Measurements from ENCODE around the gene MARS1. TPM values are rescaled to one million over a fixed set of nuclear protein-coding genes. Genes with fewer than 3 reads are reported as not detected.
"Not testable (repeated sequence)": the region's sequence is repeated elsewhere in the genome, so short reads cannot be mapped to it uniquely, and the experiment has no call there.

MARS1 gene
- total RNA-seq (100 to 1,000 TPM; 386 to 398 TPM), polyA plus RNA-seq (89.8 TPM)

DNA sequence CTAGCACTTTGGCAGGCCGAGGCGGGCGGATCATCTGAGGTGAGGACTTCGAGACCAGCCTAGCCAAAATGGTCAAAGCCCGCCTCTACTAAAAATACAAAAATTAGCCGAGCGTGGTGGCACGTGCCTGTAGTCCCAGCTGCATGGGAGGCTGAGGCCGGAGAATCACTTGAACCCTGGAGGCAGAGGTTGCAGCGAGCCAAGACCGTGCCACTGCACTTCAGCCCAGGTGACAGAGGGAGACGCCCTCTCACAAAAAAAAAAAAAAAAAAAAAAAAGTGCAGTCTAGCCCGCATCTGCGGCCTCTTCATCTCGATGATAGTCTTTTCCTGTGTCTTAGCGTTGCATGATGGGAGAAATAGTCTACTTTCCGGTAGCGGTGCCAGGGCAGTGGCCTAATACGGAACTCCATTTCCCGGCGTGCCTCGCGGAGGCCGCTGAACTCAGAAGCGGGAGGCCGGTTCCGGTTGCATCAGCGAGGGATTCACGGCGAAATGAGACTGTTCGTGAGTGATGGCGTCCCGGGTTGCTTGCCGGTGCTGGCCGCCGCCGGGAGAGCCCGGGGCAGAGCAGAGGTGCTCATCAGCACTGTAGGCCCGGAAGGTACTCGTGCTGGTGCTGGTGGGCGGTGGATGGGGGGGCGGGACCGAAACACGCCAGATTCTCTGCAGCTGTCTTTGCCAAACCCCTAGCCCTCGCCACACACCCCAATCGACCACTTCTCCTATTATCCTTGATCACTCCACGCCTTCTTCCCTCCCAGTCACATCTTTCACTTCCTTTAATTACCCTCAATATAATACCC lies at the start of gene MARS1:
TSS of gene MARS1 (plus strand) at position 472 of the 805 bp plus-strand sequence. CDS start at position 495, 23 bp downstream.
- Histone ChIP-seq H3K4me3 (ENCODE audit: low read length) (peak within 1 kb of the TSS; percentile 86), H3K9me3 (ENCODE audit: low read length) (no peaks in the 10 kb centered on the region), H3K27me3 (ENCODE audit: insufficient read depth, low read length, poor library complexity, severe bottlenecking) (no peaks in the 10 kb centered on the region), H3K36me3 (ENCODE audit: insufficient read depth, low read length) (peaks cover 32% of the 10 kb centered on the region), H3K27ac (ENCODE audit: low read depth, low read length) (peak within 1 kb of the TSS; percentile 71), H3K4me1 (ENCODE audit: insufficient read depth, low read length) (peaks cover 19% of the 10 kb centered on the region)
- peak; percentile 85 to 95 (median 92) for DNase-seq
- Mint-ChIP-seq H3K36me3 (peaks cover 2 to 46% (median 13%) of the 10 kb centered on the region in 3 donors), H3K4me3 (peak within 1 kb of the TSS; percentile 93 to 99 (median 97)), H3K27ac (peak within 1 kb of the TSS; percentile 80 to 99 (median 96)), H3K9me3 (no peaks in the 10 kb centered on the region), H3K4me1 (peaks cover 32 to 44% (median 37%) of the 10 kb centered on the region in 3 donors), H3K27me3 (no peaks in the 10 kb centered on the region)
- CTCF ChIA-PET, result interaction anchor here (0.8 to 4.8 kb wide), 5 partner anchors 10 to 253 kb away, joined by 3 to 22 read pairs (median 3); no protein-coding TSS in a partner anchor
- POLR2A ChIA-PET, result interaction anchor here (1.4 to 1.7 kb wide), 2 partner anchors 11 to 32 kb away, joined by 4 to 6 read pairs; partner anchors contain the start of gene DDIT3

DNA sequence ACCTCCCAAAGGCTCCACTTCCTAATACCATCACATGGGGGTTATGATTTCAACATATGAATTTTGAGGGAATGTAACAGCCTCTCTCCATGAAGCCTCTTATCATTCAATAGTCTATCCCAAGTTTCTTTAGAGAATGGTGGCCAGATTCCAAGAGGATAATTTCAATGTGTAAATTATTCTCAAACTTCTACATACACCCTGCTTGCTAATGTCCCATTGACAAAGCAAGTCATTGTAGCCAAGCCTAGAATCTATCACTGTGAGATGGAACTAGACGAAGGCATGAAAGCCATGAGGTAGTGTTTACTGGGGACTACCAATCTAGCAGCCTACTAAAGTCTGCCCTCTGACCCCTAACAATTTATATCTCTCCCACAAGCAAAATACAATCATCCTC lies 49.5 kb upstream of the MARS1 start:
- POLR2A ChIA-PET, result no interaction called here
- Histone ChIP-seq H3K4me1 (ENCODE audit: insufficient read depth, low read length) (no peaks in the 10 kb centered on the region), H3K9me3 (ENCODE audit: low read length) (no peaks in the 10 kb centered on the region), H3K36me3 (ENCODE audit: insufficient read depth, low read length) (no peaks in the 10 kb centered on the region), H3K27ac (ENCODE audit: low read depth, low read length) (no peak overlapping the region), H3K4me3 (ENCODE audit: low read length) (no peak overlapping the region), H3K27me3 (ENCODE audit: insufficient read depth, low read length, poor library complexity, severe bottlenecking) (no peaks in the 10 kb centered on the region)
- H3K9me3 Mint-ChIP-seq, result peaks cover 0 to 20% (median 12%) of the 10 kb centered on the region in 5 donors
- H3K27me3 Mint-ChIP-seq, result peaks cover 10 to 11% of the 10 kb centered on the region in 2 donors
- no peak for DNase-seq
- H3K4me1 Mint-ChIP-seq, result peaks cover 4 to 12% (median 5%) of the 10 kb centered on the region in 3 donors
- no peak overlapping the region for H3K4me3 Mint-ChIP-seq
- H3K27ac Mint-ChIP-seq, result peak overlapping the region in 2 of 8 donors; percentile 2 to 26
- H3K36me3 Mint-ChIP-seq, result peaks cover 0 to 14% (median 0%) of the 10 kb centered on the region in 3 donors
- CTCF ChIA-PET, result interaction anchor here (1.5 kb wide), 1 partner anchor 21 kb away, joined by 6 read pairs; the partner anchor contains the start of gene GLI1

DNA sequence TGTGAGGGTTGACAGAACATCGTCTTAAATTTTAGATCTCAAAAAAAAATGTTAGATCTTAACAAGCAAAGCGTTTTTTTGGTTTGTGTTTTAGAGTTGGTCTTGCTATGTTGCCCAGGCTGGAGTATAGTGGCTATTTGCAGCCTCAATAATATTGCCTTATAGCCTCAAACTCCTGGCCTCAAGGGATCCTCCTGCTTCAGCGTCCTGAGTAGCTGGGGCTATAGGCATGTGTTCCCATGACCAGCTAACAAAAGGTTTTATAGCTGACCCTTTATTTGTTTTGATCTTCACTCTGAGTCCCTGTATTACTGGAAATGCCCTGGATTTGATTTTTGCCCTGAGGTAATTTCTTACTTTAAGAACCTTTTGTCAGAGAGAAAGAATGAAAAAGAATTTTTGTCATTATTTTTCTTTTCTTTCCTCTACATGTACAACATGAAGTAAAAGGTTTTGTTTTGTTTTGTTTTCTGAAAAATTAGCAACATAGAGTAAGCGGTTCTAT lies 48.1 kb upstream of the MARS1 start:
- H3K9me3 ChIP-seq (ENCODE audit: low read length), result no peaks in the 10 kb centered on the region
- H3K27me3 ChIP-seq (ENCODE audit: insufficient read depth, low read length, poor library complexity, severe bottlenecking), result no peaks in the 10 kb centered on the region
- peaks cover 0 to 20% (median 12%) of the 10 kb centered on the region in 5 donors for H3K9me3 Mint-ChIP-seq
- H3K36me3 ChIP-seq (ENCODE audit: insufficient read depth, low read length), result no peaks in the 10 kb centered on the region
- no peak overlapping the region for H3K27ac Mint-ChIP-seq
- ChIA-PET POLR2A (interaction anchor here (0.7 kb wide), 1 partner anchor 56 kb away, joined by 5 read pairs; no protein-coding TSS in a partner anchor), CTCF (interaction anchor here (1.3 kb wide), 1 partner anchor 13 kb away, joined by 3 read pairs; no protein-coding TSS in a partner anchor)
- DNase-seq, result no peak
- H3K4me3 ChIP-seq (ENCODE audit: low read length), result no peak overlapping the region
- H3K4me1 ChIP-seq (ENCODE audit: insufficient read depth, low read length), result no peaks in the 10 kb centered on the region
- peaks cover 10 to 11% of the 10 kb centered on the region in 2 donors for H3K27me3 Mint-ChIP-seq
- H3K4me3 Mint-ChIP-seq, result no peak overlapping the region
- H3K36me3 Mint-ChIP-seq, result peaks cover 0 to 14% (median 0%) of the 10 kb centered on the region in 3 donors
- H3K4me1 Mint-ChIP-seq, result peaks cover 4 to 7% (median 5%) of the 10 kb centered on the region in 3 donors
- no peak overlapping the region for H3K27ac ChIP-seq (ENCODE audit: low read depth, low read length)

DNA sequence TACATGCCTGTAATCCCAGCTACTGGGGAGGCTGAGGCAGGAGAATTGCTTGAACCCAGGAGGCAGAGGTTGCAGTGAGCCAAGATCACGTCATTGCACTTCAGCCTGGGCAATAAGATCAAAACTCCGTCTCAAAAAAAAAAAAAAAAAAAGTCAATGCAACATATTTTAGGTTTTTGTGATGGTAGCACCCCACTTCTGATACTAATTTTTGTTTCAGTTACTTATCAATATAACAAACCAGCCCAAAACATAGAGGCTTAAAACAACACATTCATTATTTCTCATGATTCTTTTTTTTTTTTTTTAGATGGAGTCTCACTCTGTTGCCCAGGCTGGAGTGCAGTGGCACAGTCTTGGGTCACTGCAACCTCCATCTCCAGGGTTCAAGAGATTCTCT lies 46.5 kb upstream of the MARS1 start:
- not testable (repeated sequence) for H3K27ac Mint-ChIP-seq; H3K4me3 Mint-ChIP-seq; H3K9me3 ChIP-seq (ENCODE audit: low read length); H3K27ac ChIP-seq (ENCODE audit: low read depth, low read length); H3K4me3 ChIP-seq (ENCODE audit: low read length); H3K36me3 ChIP-seq (ENCODE audit: insufficient read depth, low read length); H3K4me1 Mint-ChIP-seq; H3K4me1 ChIP-seq (ENCODE audit: insufficient read depth, low read length); H3K27me3 ChIP-seq (ENCODE audit: insufficient read depth, low read length, poor library complexity, severe bottlenecking); DNase-seq
- peaks cover 0 to 14% (median 0%) of the 10 kb centered on the region in 3 donors for H3K36me3 Mint-ChIP-seq
- ChIA-PET POLR2A (interaction anchor here (0.6 kb wide), 1 partner anchor 128 kb away, joined by 3 read pairs; no protein-coding TSS in a partner anchor), CTCF (interaction anchor here (0.7 to 1.3 kb wide), 2 partner anchors 11 to 165 kb away, joined by 3 read pairs; no protein-coding TSS in a partner anchor)
- H3K27me3 Mint-ChIP-seq, result peaks cover 10 to 11% of the 10 kb centered on the region in 2 donors
- H3K9me3 Mint-ChIP-seq, result peaks cover 0 to 20% (median 12%) of the 10 kb centered on the region in 5 donors

DNA sequence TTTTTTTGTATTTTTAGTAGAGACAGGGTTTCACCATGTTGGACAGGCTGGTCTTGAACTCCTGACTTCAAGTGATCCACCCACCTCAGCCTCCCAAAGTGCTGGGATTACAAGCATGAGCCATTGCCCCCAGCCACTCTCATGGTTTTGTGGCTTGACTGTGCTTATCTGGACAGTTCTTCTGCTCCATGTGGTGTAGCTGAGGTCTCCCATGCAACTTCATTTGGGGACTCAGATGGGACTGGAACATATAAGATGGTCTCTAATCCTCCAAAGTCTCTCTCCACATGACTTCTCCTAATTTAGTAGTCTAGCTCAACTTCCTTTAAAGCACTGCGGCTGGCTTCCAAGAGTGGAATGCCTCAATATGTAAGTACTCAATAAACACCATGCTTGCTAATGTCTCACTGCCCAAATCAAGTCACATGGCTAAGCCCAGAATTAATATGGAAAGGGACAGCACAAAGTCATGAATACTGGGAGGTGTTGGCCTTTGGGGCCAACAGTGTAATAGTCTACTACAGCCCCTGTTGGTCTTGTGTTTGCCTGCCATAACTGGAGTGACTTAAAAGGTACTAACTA lies 45.9 kb upstream of the MARS1 start:
- H3K4me3 Mint-ChIP-seq, result no peak overlapping the region
- H3K4me1 ChIP-seq (ENCODE audit: insufficient read depth, low read length), result no peaks in the 10 kb centered on the region
- H3K27me3 ChIP-seq (ENCODE audit: insufficient read depth, low read length, poor library complexity, severe bottlenecking), result no peaks in the 10 kb centered on the region
- H3K27ac Mint-ChIP-seq, result no peak overlapping the region
- no peaks in the 10 kb centered on the region for H3K36me3 ChIP-seq (ENCODE audit: insufficient read depth, low read length)
- H3K4me1 Mint-ChIP-seq, result no peaks in the 10 kb centered on the region
- no peak for DNase-seq
- H3K36me3 Mint-ChIP-seq, result peaks cover 0 to 14% (median 0%) of the 10 kb centered on the region in 3 donors
- no peak overlapping the region for H3K27ac ChIP-seq (ENCODE audit: low read depth, low read length)
- ChIA-PET POLR2A (interaction anchor here (0.6 kb wide), 1 partner anchor 129 kb away, joined by 3 read pairs; no protein-coding TSS in a partner anchor), CTCF (interaction anchor here (1.1 kb wide), 1 partner anchor 16 kb away, joined by 3 read pairs; no protein-coding TSS in a partner anchor)
- H3K9me3 ChIP-seq (ENCODE audit: low read length), result no peaks in the 10 kb centered on the region
- H3K9me3 Mint-ChIP-seq, result peaks cover 0 to 20% (median 12%) of the 10 kb centered on the region in 5 donors
- no peak overlapping the region for H3K4me3 ChIP-seq (ENCODE audit: low read length)
- H3K27me3 Mint-ChIP-seq, result peaks cover 10 to 11% of the 10 kb centered on the region in 2 donors

DNA sequence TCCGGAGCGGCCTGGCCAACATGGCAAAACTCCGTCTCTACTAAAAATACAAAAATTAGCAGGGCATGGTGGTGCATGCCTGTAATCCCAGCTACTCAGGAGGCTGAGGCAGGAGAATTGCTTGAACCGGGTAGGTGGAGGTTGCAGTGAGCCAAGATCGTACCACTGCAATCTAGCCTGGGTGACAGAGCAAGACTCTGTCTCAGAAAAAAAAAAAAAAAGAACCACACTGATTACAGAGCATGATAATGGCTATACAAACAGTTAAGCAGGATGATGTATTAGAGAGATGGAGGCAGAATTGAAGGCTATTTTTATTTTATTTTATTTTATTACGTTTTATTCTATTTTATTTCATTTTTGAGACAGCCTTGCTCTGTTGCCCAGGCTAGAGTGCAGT lies 43.5 kb upstream of the MARS1 start:
- H3K27me3 ChIP-seq (ENCODE audit: insufficient read depth, low read length, poor library complexity, severe bottlenecking); H3K4me1 ChIP-seq (ENCODE audit: insufficient read depth, low read length); H3K4me3 Mint-ChIP-seq; H3K4me1 Mint-ChIP-seq; H3K27ac ChIP-seq (ENCODE audit: low read depth, low read length); H3K36me3 ChIP-seq (ENCODE audit: insufficient read depth, low read length); H3K9me3 ChIP-seq (ENCODE audit: low read length); POLR2A ChIA-PET; DNase-seq; H3K4me3 ChIP-seq (ENCODE audit: low read length): not testable (repeated sequence)
- CTCF ChIA-PET, result interaction anchor here (0.8 to 2.2 kb wide), 3 partner anchors 14 to 205 kb away, joined by 3 to 6 read pairs (median 4); no protein-coding TSS in a partner anchor
- Mint-ChIP-seq H3K36me3 (peaks cover 0 to 14% (median 0%) of the 10 kb centered on the region in 3 donors), H3K27ac (peak overlapping the region in 1 of 8 donors; percentile 74), H3K9me3 (peaks cover 0 to 20% (median 12%) of the 10 kb centered on the region in 5 donors), H3K27me3 (peaks cover 10 to 11% of the 10 kb centered on the region in 2 donors)

DNA sequence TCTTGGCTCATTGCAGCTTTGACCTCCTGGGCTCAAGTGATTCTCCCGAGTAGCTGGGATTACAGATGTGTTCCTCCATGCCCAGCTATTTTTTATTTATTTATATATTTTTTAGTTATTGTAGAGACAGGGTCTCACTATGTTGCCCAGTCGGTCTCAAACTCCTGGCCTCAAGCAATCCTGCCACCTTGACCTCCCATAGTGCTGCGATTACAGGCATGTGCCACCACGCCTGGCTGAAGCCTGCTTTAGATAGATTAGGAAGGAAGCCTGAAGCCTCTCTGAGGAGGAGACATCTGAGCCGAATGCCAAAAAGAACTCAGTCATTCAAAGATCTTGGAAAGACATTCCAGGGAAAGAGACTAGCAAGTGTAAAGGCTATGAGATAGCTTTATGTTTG lies 43.1 kb upstream of the MARS1 start:
- H3K27ac Mint-ChIP-seq, result peak overlapping the region in 1 of 8 donors; percentile 26
- no peaks in the 10 kb centered on the region for H3K9me3 ChIP-seq (ENCODE audit: low read length)

More for the DNA sequence above, 43.1 kb upstream of the MARS1 start:
- H3K4me1 Mint-ChIP-seq, result no peaks in the 10 kb centered on the region
- Histone ChIP-seq H3K27me3 (ENCODE audit: insufficient read depth, low read length, poor library complexity, severe bottlenecking) (no peaks in the 10 kb centered on the region), H3K27ac (ENCODE audit: low read depth, low read length) (no peak overlapping the region), H3K4me1 (ENCODE audit: insufficient read depth, low read length) (no peaks in the 10 kb centered on the region), H3K36me3 (ENCODE audit: insufficient read depth, low read length) (no peaks in the 10 kb centered on the region), H3K4me3 (ENCODE audit: low read length) (no peak overlapping the region)
- H3K36me3 Mint-ChIP-seq, result peaks cover 0 to 14% (median 0%) of the 10 kb centered on the region in 3 donors
- DNase-seq, result peak in 1 of 5 donors; percentile 10
- POLR2A ChIA-PET, result no interaction called here
- CTCF ChIA-PET, result interaction anchor here (0.8 to 2.2 kb wide), 3 partner anchors 14 to 205 kb away, joined by 3 to 6 read pairs (median 4); no protein-coding TSS in a partner anchor
- H3K9me3 Mint-ChIP-seq, result peaks cover 0 to 20% (median 12%) of the 10 kb centered on the region in 5 donors
- H3K27me3 Mint-ChIP-seq, result peaks cover 10 to 11% of the 10 kb centered on the region in 2 donors
- no peak overlapping the region for H3K4me3 Mint-ChIP-seq

Data from CD8-positive, alpha-beta memory T cell (primary cell).